SJCRH30 (cell line): Measurements from ENCODE around the gene TRIM48. TPM values are rescaled to one million over a fixed set of nuclear protein-coding genes. Genes with fewer than 3 reads are reported as not detected.
"Not testable (repeated sequence)": the region's sequence is repeated elsewhere in the genome, so short reads cannot be mapped to it uniquely, and the experiment has no call there.

Experiments
- DNase-seq, 2 experiments: peaks; one replicate each; pipeline ENCODE4 v3.0.0-alpha.2; 2015 to 2020
- H3K27ac ChIP-seq: fragments of 250-450 bp; sonication (Bioruptor Pico); 2 replicates; pipeline ENCODE4 v1.5.1; 2020; ENCODE audit warnings: mild to moderate bottlenecking, moderate library complexity
- H3K27me3 ChIP-seq: fragments of 250-450 bp; sonication (Bioruptor Pico); 2 replicates; pipeline ENCODE4 v1.5.1; 2020; ENCODE audit warnings: mild to moderate bottlenecking, moderate library complexity
- H3K36me3 ChIP-seq: fragments of 250-450 bp; sonication (Bioruptor Pico); 2 replicates; pipeline ENCODE4 v1.5.1; 2020; ENCODE audit warnings: mild to moderate bottlenecking, moderate library complexity
- H3K4me1 ChIP-seq: fragments of 250-450 bp; sonication (Bioruptor Pico); 2 replicates; pipeline ENCODE4 v1.5.1; 2020; ENCODE audit warnings: mild to moderate bottlenecking, moderate library complexity
- H3K4me3 ChIP-seq: fragments of 250-450 bp; sonication (Bioruptor Pico); 2 replicates; pipeline ENCODE4 v1.5.1; 2020; ENCODE audit warnings: mild to moderate bottlenecking, moderate library complexity
- H3K9me3 ChIP-seq: fragments of 250-450 bp; sonication (Bioruptor Pico); replicated peaks from 2 replicates; pipeline ENCODE4 v1.5.1; 2020; ENCODE audit warnings: mild to moderate bottlenecking, moderate library complexity
- total RNA-seq: library from RNA; depleted of rRNA; stranded (reverse); fragments of >200 nt; shearing (Covaris generic); gene quantifications from 2 replicates; pipeline ENCODE4 v1.2.3, GENCODE V29; 2014; rRNA removed

Gene TRIM48
- not detected in 2 replicates for total RNA-seq

GRCh38 chr11:55261855-55262254 lies at the start of gene TRIM48:
Gene TRIM48, plus strand, starts transcription at chr11:55262155. Its CDS starts 113 bp downstream, at chr11:55262268.
- H3K9me3 ChIP-seq, H3K4me1 ChIP-seq, H3K27ac ChIP-seq, DNase-seq, H3K36me3 ChIP-seq, H3K27me3 ChIP-seq, H3K4me3 ChIP-seq: not testable (repeated sequence)

- not testable (repeated sequence) for H3K27ac ChIP-seq, H3K4me3 ChIP-seq, DNase-seq, H3K4me1 ChIP-seq, H3K9me3 ChIP-seq, H3K36me3 ChIP-seq, H3K27me3 ChIP-seq
Observed at GRCh38 chr11:55238316-55238715, 23.6 kb upstream of the TRIM48 start.

GRCh38 chr11:55263081-55263480 lies 1.1 kb downstream of the TRIM48 start:
- Histone ChIP-seq H3K36me3 (no peaks in the 10 kb centered on the region), H3K4me1 (no peaks in the 10 kb centered on the region), H3K4me3 (no peak overlapping the region), H3K9me3 (no peaks in the 10 kb centered on the region), H3K27me3 (no peaks in the 10 kb centered on the region), H3K27ac (no peak overlapping the region)
- no peak for DNase-seq

Other genes with a start within 250 kb of the TRIM48 start
- gene OR4A16, start 81.0 kb downstream of the TRIM48 start, total RNA-seq, result not detected in 2 replicates
- gene OR4A15, start 105.8 kb downstream of the TRIM48 start, total RNA-seq, result not detected in 2 replicates